Erythroblast (primary cell): ENCODE results near the gene SCNN1G.

Experiments used
- GATA1 ChIP-seq: IDR thresholded peaks from 2 replicates; pipeline ENCODE4 v1.6.1; 2011; ENCODE audit warnings: low read depth, mild to moderate bottlenecking, control low read depth, low read length, moderate library complexity
- POLR2A ChIP-seq: IDR thresholded peaks from 2 replicates; pipeline ENCODE4 v1.6.1; 2011; ENCODE audit warnings: mild to moderate bottlenecking, low read length

- TF ChIP-seq POLR2A (no peak), GATA1 (no peak)
Measured at GRCh38 chr16:23225109-23225508, 42.6 kb downstream of the SCNN1G start.
